ENCODE data around the gene SRP68.

Gene SRP68

DNA sequence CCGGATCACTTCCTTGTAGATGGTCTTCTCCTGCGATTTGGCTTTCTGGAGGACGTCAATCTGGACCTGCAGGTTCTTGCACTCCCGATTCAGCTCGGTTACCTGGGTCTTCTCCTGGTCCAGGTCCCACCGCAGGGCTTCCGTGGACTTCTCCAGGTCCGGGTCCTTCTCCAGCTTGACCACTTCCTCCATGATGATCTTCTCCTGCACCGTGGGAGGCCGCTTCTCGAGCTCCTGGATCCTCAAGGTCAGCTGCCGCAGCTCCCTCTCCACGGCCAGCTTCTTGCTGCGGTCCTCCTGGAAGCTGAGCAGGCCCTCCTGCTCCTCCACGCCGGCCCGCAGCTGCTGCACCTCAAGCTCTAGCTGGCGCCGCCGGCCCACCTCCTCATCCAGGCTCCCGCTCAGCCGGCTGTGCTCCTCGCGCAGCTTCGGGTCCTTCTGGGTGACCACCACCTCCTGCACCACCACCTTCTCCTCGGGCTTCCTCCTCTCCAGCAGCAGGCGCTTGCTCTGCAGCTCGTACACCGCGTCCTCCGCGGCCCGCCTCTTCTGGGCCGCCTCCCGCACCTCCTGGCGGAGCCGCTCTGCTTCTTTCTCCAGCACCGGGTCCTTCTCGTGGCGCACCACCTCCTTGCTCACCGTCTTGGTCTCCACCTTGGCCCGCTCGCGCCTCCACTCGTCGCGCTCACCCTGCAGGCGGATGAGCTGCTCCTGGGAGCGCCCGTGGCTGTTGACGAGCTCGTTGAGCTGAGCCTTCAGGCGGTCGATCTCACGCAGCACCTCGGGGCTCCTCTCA lies 63.5 kb downstream of the SRP68 start:
- H3K36me3 ChIP-seq (ENCODE audit: control insufficient read depth in 2 of 2, insufficient read depth in 1 of 2, low read length in 2 of 2): no peaks in the 10 kb centered on the region
- no peak overlapping the region for H3K4me3 ChIP-seq (ENCODE audit: low read depth, low read length)
- ChIA-PET POLR2A (interaction anchor here (0.5 to 1.2 kb wide), 3 partner anchors 10 to 280 kb away, joined by 3 to 8 read pairs (median 3); partner anchors contain the start of gene MRPL38), CTCF (interaction anchor here (0.6 to 12.1 kb wide), 9 partner anchors 9 to 270 kb away, joined by 3 to 224 read pairs (median 4); partner anchors contain the start of genes CDK3 and MRPL38)
- TF ChIP-seq ZBTB21 (tag by site-specific recombination; IDR thresholded peaks at IDR 0.05): no peak
- H3K9me3 ChIP-seq (ENCODE audit: control insufficient read depth, insufficient read depth, low read depth, low read length): no peaks in the 10 kb centered on the region
- no peak overlapping the region for H3K27ac ChIP-seq (ENCODE audit: extremely low read depth, low read depth, low read length)
- H3K4me1 ChIP-seq (ENCODE audit: control insufficient read depth, insufficient read depth, low read length): no peaks in the 10 kb centered on the region

DNA sequence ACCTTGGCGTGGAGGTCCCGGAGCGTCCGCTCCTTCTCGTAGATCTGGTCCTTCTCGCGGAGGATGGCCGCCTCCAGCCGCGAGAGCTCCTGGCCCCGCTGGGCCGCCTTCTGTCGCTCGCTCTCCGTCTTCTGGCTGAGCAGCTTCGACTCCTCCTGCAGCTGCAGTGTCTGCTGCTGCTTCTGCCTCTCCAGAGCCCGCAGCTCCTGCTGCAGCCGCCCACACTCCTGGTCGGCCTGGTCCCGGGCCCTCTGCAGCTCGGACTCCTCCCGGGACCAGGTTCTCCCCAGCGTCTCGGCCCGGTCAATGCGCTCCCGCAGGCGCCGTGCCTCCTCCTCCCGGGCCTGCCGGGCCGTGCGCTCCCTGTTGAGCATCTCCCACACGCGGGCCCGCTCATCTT lies 64.1 kb downstream of the SRP68 start:
- POLR2A ChIA-PET: interaction anchor here (0.7 to 1.3 kb wide), 5 partner anchors 9 to 103 kb away, joined by 3 to 4 read pairs (median 3); partner anchors contain the start of genes MRPL38 and SRP68
- H3K4me3 ChIP-seq (ENCODE audit: low read depth, low read length): no peak overlapping the region
- no peak overlapping the region for H3K27ac ChIP-seq (ENCODE audit: extremely low read depth, low read depth, low read length)
- no peaks in the 10 kb centered on the region for H3K36me3 ChIP-seq (ENCODE audit: control insufficient read depth in 2 of 2, insufficient read depth in 1 of 2, low read length in 2 of 2)
- no peaks in the 10 kb centered on the region for H3K9me3 ChIP-seq (ENCODE audit: control insufficient read depth, insufficient read depth, low read depth, low read length)
- H3K4me1 ChIP-seq (ENCODE audit: control insufficient read depth, insufficient read depth, low read length): no peaks in the 10 kb centered on the region
- TF ChIP-seq, protein P1, sequence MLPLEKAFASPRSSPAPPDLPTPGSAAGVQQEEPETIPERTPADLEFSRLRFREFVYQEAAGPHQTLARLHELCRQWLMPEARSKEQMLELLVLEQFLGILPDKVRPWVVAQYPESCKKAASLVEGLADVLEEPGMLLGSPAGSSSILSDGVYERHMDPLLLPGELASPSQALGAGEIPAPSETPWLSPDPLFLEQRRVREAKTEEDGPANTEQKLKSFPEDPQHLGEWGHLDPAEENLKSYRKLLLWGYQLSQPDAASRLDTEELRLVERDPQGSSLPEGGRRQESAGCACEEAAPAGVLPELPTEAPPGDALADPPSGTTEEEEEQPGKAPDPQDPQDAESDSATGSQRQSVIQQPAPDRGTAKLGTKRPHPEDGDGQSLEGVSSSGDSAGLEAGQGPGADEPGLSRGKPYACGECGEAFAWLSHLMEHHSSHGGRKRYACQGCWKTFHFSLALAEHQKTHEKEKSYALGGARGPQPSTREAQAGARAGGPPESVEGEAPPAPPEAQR (tag by site-specific recombination; IDR thresholded peaks at IDR 0.05): no peak
- TF ChIP-seq KLF9 (tag by site-specific recombination; IDR thresholded peaks at IDR 0.05; ENCODE audit: low read depth) (no peak), ZNF341 (tag by site-specific recombination; IDR thresholded peaks at IDR 0.05; ENCODE audit: low read depth) (no peak), PRDM1 (tag by site-specific recombination; IDR thresholded peaks at IDR 0.05) (no peak), HOXC10 (CRISPR knock-in tag; IDR thresholded peaks at IDR 0.05) (no peak), ZNF239 (tag by site-specific recombination; IDR thresholded peaks at IDR 0.05) (no peak), ZNF37A (tag by site-specific recombination; IDR thresholded peaks at IDR 0.05) (no peak), ZBTB1 (tag by site-specific recombination; IDR thresholded peaks at IDR 0.05) (no peak), ZNF843 (tag by site-specific recombination; IDR thresholded peaks at IDR 0.05) (no peak), ZNF530 (tag by site-specific recombination; IDR thresholded peaks at IDR 0.05; ENCODE audit: low read depth) (no peak), ZNF214 (tag by site-specific recombination; IDR thresholded peaks at IDR 0.05; ENCODE audit: borderline replicate concordance) (no peak), ZNF114 (tag by site-specific recombination; IDR thresholded peaks at IDR 0.05) (no peak), ZNF274 (IDR thresholded peaks at IDR 0.05; ENCODE audit: low read length) (no peak), ZNF274 (tag by site-specific recombination; IDR thresholded peaks at IDR 0.05; ENCODE audit: borderline replicate concordance) (no peak), ZBTB8A (tag by site-specific recombination; IDR thresholded peaks at IDR 0.05) (no peak), ZNF391 (tag by site-specific recombination; IDR thresholded peaks at IDR 0.05; ENCODE audit: borderline replicate concordance, low read depth) (no peak)
- TF ChIP-seq, protein P2, sequence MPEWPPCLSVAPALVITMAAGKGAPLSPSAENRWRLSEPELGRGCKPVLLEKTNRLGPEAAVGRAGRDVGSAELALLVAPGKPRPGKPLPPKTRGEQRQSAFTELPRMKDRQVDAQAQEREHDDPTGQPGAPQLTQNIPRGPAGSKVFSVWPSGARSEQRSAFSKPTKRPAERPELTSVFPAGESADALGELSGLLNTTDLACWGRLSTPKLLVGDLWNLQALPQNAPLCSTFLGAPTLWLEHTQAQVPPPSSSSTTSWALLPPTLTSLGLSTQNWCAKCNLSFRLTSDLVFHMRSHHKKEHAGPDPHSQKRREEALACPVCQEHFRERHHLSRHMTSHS (tag by site-specific recombination; IDR thresholded peaks at IDR 0.05): no peak
- TF ChIP-seq, protein P3, sequence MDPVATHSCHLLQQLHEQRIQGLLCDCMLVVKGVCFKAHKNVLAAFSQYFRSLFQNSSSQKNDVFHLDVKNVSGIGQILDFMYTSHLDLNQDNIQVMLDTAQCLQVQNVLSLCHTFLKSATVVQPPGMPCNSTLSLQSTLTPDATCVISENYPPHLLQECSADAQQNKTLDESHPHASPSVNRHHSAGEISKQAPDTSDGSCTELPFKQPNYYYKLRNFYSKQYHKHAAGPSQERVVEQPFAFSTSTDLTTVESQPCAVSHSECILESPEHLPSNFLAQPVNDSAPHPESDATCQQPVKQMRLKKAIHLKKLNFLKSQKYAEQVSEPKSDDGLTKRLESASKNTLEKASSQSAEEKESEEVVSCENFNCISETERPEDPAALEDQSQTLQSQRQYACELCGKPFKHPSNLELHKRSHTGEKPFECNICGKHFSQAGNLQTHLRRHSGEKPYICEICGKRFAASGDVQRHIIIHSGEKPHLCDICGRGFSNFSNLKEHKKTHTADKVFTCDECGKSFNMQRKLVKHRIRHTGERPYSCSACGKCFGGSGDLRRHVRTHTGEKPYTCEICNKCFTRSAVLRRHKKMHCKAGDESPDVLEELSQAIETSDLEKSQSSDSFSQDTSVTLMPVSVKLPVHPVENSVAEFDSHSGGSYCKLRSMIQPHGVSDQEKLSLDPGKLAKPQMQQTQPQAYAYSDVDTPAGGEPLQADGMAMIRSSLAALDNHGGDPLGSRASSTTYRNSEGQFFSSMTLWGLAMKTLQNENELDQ (tag by site-specific recombination; IDR thresholded peaks at IDR 0.05; ENCODE audit: low read depth): no peak
- TF ChIP-seq, protein P4, sequence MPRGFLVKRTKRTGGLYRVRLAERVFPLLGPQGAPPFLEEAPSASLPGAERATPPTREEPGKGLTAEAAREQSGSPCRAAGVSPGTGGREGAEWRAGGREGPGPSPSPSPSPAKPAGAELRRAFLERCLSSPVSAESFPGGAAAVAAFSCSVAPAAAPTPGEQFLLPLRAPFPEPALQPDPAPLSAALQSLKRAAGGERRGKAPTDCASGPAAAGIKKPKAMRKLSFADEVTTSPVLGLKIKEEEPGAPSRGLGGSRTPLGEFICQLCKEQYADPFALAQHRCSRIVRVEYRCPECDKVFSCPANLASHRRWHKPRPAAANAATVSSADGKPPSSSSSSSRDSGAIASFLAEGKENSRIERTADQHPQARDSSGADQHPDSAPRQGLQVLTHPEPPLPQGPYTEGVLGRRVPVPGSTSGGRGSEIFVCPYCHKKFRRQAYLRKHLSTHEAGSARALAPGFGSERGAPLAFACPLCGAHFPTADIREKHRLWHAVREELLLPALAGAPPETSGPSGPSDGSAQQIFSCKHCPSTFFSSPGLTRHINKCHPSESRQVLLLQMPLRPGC (tag by site-specific recombination; IDR thresholded peaks at IDR 0.05): no peak
- TF ChIP-seq, protein P5, sequence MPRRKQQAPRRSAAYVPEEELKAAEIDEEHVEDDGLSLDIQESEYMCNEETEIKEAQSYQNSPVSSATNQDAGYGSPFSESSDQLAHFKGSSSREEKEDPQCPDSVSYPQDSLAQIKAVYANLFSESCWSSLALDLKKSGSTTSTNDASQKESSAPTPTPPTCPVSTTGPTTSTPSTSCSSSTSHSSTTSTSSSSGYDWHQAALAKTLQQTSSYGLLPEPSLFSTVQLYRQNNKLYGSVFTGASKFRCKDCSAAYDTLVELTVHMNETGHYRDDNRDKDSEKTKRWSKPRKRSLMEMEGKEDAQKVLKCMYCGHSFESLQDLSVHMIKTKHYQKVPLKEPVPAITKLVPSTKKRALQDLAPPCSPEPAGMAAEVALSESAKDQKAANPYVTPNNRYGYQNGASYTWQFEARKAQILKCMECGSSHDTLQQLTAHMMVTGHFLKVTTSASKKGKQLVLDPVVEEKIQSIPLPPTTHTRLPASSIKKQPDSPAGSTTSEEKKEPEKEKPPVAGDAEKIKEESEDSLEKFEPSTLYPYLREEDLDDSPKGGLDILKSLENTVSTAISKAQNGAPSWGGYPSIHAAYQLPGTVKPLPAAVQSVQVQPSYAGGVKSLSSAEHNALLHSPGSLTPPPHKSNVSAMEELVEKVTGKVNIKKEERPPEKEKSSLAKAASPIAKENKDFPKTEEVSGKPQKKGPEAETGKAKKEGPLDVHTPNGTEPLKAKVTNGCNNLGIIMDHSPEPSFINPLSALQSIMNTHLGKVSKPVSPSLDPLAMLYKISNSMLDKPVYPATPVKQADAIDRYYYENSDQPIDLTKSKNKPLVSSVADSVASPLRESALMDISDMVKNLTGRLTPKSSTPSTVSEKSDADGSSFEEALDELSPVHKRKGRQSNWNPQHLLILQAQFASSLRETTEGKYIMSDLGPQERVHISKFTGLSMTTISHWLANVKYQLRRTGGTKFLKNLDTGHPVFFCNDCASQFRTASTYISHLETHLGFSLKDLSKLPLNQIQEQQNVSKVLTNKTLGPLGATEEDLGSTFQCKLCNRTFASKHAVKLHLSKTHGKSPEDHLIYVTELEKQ (tag by site-specific recombination; IDR thresholded peaks at IDR 0.05; ENCODE audit: borderline replicate concordance): no peak
- CTCF ChIA-PET: interaction anchor here (0.5 to 12.1 kb wide), 9 partner anchors 9 to 293 kb away, joined by 3 to 224 read pairs (median 4); partner anchors contain the start of genes ACOX1, CDK3, FBF1 and MRPL38

Data from HEK293 (cell line).